Fibroblast of upper back skin (primary cell): ENCODE results near the gene PCDHB12.
"Not testable (repeated sequence)": the region's sequence is repeated elsewhere in the genome, so short reads cannot be mapped to it uniquely, and the experiment has no call there.

Experiments
- DNase-seq: peaks from one replicate; pipeline ENCODE4 v3.0.0-alpha.2; 2013

Gene PCDHB12

DNA sequence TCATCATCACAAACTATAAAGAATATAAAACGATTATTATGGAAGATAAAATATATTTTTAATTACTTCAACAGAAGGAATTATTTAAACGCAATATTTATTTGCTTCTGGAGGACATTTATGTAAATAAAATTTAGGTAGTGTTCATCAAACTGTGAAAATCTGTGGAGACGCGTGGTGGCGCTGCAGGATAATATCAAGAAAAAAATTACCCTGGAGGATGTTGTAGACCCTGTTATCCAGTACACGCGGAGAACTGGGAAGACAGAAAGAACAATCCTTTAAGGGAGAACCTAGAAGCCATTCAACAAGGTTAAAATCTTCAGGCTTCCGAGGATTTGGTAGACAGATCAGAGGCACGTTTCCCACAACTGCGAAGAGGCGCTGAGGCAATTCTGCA, at the start of gene PCDHB12:
PCDHB12 (plus strand) TSS at position 242 of the 400 bp plus-strand sequence. CDS start 189 bp downstream, outside the sequence.
- no peak for DNase-seq

DNA sequence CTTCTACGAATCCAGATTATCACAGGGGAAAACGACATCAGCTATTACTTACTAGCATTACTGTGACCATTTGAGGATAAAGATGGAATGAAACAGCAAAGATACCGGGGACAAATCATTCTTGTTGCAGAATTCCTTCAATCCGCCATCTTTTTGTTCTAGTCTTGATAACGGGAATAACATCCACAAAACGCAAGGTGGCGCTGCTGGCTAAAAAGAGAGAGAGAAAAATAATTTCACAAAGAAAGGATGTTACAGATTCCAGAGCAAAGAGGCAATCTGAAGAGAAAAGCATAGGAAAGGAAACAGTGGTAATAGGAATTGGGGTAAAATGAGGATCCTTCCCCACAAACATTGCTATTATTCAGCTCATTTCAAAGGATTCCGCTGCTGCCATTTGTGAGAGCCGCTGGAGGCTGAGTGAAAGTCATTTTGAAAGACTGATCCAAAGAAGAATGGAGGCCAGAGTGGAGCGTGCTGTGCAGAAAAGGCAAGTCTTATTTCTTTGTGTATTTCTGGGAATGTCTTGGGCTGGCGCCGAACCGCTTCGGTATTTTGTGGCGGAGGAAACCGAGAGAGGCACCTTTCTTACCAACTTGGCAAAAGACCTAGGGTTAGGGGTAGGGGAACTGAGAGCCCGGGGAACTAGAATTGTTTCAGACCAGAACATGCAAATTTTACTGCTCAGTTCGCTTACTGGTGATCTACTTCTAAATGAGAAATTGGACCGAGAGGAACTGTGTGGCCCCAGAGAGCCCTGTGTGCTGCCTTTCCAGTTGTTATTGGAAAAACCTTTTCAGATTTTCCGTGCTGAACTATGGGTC, 35.9 kb upstream of the PCDHB12 start, which contains the start of gene PCDHB7:
PCDHB7 (plus strand) TSS at position 264 of the 824 bp plus-strand sequence; CDS start at position 456, 192 bp downstream.
- DNase-seq = peak; percentile 21

DNA sequence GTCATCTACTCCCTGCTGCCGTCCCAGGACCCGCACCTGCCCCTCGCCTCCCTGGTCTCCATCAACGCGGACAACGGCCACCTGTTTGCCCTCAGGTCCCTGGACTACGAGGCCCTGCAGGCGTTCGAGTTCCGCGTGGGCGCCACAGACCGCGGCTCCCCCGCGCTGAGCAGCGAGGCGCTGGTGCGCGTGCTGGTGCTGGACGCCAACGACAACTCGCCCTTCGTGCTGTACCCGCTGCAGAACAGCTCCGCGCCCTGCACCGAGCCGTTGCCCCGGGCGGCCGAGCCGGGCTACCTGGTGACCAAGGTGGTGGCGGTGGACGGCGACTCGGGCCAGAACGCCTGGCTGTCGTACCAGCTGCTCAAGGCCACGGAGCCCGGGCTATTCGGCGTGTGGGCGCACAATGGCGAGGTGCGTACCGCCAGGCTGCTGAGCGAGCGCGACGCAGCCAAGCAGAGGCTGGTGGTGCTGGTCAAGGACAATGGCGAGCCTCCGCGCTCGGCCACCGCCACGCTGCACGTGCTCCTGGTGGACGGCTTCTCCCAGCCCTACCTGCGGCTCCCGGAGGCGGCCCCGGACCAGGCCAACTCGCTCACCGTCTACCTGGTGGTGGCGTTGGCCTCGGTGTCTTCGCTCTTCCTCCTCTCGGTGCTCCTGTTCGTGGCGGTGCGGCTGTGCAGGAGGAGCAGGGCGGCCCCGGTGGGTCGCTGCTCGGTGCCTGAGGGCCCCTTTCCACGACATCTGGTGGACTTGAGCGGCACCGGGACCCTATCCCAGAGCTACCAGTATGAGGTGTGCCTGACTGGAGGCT, 34.0 kb upstream of the PCDHB12 start:
- DNase-seq = not testable (repeated sequence)

DNA sequence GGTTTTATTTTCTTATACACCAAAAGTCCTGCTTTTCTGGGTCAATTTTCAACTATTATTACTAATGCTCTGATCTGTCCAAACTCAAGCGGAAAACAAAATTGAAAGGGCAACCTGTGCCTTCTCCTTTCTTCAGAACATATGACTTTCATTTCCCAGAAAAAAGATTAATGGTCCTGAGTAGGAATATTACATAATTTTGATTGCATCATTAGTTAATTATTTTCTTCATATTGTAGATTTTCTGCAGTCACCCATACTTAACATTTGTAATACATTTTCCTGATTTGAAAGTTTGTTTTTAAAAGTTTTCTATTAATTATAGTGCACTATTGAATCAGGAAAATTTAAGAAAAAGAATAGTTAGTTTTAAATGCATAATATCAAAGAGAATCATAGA, 32.6 kb upstream of the PCDHB12 start:
- no peak for DNase-seq

DNA sequence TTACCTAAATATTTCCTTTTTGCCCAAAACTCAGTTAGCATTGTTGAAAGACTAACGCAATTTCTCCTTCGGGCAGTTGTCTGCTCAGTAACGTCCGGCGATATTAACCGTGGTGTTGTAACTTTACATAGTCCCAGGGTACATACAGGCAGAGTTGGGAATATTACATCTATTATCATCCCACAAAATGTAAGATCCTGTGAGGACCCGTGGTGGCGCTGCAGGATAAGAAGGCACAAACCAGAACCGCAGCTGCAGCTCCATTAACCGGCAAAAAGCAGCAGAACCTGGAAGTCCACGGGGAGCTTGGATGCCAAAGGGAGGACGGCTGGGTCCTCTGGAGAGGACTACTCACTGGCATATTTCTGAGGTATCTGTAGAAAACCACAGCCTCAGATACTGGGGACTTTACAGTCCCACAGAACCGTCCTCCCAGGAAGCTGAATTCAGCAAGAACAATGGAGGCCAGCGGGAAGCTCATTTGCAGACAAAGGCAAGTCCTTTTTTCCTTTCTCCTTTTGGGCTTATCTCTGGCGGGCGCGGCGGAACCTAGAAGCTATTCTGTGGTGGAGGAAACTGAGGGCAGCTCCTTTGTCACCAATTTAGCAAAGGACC, 30.8 kb upstream of the PCDHB12 start, which contains the start of gene PCDHB8:
PCDHB8 (plus strand) TSS at position 214 of the 615 bp plus-strand sequence; CDS start at position 459, 245 bp downstream.
- DNase-seq = not testable (repeated sequence)

DNA sequence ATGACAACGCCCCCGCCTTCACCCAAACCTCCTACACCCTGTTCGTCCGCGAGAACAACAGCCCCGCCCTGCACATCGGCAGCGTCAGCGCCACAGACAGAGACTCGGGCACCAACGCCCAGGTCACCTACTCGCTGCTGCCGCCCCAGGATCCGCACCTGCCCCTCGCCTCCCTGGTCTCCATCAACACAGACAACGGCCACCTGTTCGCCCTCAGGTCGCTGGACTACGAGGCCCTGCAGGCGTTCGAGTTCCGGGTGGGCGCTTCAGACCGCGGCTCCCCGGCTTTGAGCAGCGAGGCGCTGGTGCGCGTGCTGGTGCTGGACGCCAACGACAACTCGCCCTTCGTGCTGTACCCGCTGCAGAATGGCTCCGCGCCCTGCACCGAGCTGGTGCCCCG, 29.1 kb upstream of the PCDHB12 start:
- not testable (repeated sequence) for DNase-seq

DNA sequence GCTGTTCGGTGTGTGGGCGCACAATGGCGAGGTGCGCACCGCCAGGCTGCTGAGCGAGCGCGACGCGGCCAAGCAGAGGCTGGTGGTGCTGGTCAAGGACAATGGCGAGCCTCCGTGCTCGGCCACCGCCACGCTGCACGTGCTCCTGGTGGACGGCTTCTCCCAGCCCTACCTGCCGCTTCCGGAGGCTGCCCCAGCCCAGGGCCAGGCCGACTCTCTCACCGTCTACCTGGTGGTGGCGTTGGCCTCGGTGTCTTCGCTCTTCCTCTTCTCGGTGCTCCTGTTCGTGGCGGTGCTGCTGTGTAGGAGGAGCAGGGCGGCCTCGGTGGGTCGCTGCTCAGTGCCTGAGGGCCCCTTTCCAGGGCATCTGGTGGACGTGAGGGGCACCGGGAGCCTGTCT, 28.6 kb upstream of the PCDHB12 start:
- DNase-seq = not testable (repeated sequence)

DNA sequence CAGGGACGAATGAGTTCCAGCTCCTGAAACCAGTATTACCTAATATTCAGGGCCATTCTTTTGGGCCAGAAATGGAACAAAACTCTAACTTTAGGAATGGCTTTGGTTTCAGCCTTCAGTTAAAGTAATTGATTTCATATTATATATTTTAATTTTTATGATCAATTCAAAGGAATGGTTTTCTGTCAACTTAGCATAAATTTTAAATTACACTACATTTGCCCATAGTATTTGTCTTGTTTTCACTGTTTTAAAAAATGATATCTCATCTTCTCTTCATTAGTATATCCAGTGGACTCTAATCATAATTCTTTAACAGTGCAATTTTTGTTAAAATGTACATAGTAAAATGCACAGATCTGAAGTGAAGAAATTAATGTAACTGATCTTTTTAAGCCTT, 28.2 kb upstream of the PCDHB12 start:
- DNase-seq = no peak

DNA sequence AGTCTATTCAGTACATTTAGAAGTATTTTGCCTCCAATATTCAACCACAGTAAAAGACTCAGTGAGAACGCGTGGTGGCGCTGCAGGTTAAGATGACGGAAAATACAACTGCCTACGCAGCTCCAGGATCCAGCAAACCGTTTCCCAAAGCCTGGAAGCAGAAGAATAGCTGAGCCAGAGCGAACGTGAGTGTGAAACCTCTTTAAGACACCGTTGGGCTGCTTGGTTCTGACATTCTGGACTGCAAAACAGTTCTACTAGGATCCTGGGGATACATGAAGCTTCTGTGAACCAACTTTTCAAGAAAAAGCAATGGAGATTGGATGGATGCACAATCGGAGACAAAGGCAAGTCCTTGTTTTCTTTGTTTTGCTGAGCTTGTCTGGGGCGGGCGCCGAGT, 26.3 kb upstream of the PCDHB12 start, which contains the start of gene PCDHB16:
PCDHB16 (plus strand) TSS at position 140 of the 400 bp plus-strand sequence; CDS start at position 313, 173 bp downstream.
- DNase-seq = peak; percentile 1

DNA sequence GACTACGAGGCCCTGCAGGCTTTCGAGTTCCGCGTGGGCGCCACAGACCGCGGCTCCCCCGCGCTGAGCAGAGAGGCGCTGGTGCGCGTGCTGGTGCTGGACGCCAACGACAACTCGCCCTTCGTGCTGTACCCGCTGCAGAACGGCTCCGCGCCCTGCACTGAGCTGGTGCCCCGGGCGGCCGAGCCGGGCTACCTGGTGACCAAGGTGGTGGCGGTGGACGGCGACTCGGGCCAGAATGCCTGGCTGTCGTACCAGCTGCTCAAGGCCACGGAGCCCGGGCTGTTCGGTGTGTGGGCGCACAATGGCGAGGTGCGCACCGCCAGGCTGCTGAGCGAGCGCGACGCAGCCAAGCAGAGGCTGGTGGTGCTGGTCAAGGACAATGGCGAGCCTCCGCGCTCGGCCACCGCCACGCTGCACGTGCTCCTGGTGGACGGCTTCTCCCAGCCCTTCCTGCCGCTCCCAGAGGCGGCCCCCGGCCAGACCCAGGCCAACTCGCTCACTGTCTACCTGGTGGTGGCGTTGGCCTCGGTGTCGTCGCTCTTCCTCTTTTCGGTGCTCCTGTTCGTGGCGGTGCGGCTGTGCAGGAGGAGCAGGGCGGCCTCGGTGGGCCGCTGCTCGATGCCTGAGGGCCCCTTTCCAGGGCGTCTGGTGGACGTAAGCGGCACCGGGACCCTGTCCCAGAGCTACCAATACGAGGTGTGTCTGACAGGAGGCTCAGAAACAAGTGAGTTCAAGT, 24.2 kb upstream of the PCDHB12 start:
- not testable (repeated sequence) for DNase-seq

DNA sequence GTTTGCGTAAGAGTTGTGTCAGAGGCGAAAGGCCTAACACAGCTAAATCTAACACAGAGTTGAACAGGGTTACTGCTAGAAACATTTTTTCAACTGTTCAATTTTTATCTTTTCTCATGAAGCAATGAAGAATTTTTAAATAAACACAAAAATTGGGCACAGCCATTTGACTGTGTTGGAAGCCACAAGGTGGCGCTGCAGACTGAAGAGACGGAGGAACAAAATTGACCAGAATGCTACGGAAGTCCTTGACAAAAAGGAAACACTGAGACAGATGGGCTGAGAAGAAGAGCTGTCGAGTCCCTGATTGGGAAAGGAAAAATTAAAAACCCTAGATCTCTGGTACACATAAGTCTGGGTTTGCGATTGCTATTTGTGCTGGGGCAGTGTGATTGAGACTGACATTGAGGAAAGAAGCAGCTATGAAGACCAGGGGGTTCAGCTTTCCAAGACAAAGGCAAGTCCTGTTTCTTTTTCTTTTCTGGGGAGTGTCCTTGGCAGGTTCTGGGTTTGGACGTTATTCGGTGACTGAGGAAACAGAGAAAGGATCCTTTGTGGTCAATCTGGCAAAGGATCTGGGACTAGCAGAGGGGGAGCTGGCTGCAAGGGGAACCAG, 21.5 kb upstream of the PCDHB12 start, which contains the start of gene PCDHB9:
PCDHB9 (plus strand) TSS at position 265 of the 616 bp plus-strand sequence; CDS start at position 423, 158 bp downstream.
- DNase-seq = peak; percentile 2

DNA sequence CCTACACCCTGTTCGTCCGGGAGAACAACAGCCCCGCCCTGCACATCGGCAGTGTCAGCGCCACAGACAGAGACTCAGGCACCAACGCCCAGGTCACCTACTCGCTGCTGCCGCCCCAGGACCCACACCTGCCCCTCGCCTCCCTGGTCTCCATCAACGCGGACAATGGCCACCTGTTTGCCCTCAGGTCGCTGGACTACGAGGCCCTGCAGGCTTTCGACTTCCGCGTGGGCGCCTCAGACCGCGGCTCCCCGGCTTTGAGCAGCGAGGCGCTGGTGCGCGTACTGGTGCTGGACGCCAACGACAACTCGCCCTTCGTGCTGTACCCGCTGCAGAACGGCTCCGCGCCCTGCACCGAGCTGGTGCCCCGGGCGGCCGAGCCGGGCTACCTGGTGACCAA, 19.8 kb upstream of the PCDHB12 start:
- not testable (repeated sequence) for DNase-seq

DNA sequence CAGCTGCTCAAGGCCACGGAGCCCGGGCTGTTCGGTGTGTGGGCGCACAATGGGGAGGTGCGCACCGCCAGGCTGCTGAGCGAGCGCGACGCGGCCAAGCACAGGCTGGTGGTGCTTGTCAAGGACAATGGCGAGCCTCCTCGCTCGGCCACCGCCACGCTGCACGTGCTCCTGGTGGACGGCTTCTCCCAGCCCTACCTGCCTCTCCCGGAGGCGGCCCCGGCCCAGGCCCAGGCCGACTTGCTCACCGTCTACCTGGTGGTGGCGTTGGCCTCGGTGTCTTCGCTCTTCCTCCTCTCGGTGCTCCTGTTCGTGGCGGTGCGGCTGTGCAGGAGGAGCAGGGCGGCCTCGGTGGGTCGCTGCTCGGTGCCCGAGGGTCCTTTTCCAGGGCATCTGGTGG, 19.4 kb upstream of the PCDHB12 start:
- not testable (repeated sequence) for DNase-seq

DNA sequence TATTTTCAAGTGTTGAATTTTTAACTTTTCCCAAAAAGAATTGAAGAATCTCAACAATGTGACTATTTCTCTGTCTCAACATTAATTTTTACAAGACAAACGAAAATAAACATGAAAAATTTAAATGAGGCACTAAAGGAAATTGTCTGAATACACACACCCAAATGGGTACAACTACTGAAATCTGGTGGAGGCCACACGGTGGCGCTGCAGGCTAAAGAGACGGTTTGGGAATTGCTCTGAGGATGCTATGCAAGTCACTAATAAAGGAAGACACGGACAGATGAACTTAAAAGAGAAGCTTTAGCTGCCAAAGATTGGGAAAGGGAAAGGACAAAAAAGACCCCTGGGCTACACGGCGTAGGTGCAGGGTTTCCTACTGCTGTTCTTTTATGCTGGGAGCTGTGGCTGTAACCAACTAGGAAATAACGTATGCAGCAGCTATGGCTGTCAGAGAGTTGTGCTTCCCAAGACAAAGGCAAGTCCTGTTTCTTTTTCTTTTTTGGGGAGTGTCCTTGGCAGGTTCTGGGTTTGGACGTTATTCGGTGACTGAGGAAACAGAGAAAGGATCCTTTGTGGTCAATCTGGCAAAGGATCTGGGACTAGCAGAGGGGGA, 16.3 kb upstream of the PCDHB12 start, which contains the start of gene PCDHB10:
PCDHB10 (plus strand) TSS at position 244 of the 616 bp plus-strand sequence; CDS start at position 444, 200 bp downstream.
- no peak for DNase-seq

DNA sequence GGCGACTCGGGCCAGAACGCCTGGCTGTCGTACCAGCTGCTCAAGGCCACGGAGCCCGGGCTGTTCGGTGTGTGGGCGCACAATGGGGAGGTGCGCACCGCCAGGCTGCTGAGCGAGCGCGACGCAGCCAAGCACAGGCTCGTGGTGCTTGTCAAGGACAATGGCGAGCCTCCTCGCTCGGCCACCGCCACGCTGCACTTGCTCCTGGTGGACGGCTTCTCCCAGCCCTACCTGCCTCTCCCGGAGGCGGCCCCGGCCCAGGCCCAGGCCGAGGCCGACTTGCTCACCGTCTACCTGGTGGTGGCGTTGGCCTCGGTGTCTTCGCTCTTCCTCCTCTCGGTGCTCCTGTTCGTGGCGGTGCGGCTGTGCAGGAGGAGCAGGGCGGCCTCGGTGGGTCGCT, 14.2 kb upstream of the PCDHB12 start:
- not testable (repeated sequence) for DNase-seq

DNA sequence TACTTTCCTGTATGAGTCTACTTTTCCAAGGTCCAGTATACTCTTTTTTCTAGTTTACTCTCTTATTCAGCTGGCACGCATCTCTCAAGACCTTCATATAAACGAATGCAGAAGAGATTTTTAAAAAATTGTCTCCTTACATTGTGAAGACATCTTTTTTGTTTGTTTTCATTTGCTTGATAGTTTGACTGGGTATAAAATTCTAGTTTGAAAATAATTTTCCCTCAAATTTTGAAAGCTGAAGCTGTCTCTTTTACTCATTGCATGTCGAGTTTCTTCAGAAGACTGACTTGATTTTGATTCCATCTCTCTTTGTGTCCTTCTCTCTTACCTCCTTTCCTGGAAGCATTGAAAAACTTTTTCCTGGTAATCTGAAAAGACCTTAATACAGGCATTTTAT, 12.2 kb upstream of the PCDHB12 start:
- DNase-seq = no peak

DNA sequence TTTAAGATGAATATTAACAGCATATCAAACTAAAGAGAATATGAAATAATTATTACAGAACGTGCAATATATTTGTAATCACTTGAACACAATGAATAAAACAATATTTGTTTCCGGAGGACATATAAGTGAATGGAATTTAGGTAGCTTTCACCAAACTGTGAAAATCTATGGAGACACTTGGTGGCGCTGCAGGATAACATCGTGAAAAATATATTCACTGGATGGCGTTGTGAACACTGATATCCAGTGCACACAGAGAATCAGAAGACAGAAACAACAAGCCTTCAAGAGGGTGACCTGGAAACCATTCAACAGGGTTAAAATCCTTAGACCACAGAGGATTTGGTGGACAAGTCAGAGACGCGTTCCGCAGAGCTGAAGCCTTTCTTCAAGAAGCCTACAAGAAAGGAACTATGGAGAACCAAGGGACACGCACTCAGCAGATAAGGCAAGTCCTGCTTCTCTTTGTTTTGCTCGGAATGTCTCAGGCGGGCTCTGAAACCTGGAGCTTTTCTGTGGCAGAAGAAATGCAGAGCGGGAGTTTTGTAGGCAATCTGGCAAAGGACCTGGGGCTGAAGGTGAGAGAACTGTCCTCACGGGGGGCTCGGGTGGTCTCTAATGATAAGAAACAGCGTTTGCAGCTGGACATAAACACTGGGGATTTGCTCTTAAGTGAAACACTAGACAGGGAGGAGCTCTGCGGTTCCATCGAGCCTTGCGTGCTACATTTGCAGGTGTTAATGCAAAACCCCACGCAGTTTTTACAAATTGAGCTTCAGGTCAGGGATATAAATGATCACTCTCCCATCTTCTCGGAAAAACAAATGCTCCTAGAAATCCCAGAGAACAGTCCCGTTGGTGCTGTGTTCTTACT, 8.9 kb upstream of the PCDHB12 start, which contains the start of gene PCDHB11:
PCDHB11 (plus strand) TSS at position 269 of the 877 bp plus-strand sequence; CDS start at position 417, 148 bp downstream.
- DNase-seq = no peak

DNA sequence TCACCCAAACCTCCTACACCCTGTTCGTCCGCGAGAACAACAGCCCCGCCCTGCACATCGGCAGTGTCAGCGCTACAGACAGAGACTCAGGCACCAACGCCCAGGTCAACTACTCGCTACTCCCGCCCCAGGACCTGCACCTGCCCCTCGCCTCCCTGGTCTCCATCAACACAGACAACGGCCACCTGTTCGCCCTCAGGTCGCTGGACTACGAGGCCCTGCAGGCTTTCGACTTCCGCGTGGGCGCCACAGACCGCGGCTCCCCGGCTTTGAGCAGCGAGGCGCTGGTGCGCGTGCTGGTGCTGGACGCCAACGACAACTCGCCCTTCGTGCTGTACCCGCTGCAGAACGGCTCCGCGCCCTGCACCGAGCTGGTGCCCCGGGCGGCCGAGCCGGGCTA, 7.4 kb upstream of the PCDHB12 start:
- not testable (repeated sequence) for DNase-seq

DNA sequence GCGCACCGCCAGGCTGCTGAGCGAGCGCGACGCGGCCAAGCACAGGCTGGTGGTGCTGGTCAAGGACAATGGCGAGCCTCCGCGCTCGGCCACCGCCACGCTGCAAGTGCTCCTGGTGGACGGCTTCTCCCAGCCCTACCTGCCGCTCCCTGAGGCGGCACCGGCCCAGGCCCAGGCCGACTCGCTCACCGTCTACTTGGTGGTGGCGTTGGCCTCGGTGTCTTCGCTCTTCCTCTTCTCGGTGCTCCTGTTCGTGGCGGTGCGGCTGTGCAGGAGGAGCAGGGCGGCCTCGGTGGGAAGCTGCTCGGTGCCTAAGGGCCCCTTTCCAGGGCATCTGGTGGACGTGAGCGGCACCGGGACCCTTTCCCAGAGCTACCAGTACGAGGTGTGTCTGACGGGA, 6.9 kb upstream of the PCDHB12 start:
- DNase-seq = not testable (repeated sequence)

DNA sequence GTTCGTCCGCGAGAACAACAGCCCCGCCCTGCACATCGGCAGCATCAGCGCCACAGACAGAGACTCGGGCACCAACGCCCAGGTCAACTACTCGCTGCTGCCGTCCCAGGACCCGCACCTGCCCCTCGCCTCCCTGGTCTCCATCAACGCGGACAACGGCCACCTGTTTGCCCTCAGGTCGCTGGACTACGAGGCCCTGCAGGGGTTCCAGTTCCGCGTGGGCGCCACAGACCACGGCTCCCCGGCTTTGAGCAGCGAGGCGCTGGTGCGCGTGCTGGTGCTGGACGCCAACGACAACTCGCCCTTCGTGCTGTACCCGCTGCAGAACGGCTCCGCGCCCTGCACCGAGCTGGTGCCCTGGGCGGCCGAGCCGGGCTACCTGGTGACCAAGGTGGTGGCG, 1.8 kb downstream of the PCDHB12 start:
- not testable (repeated sequence) for DNase-seq
